ENCODE measurements around the gene IFFO2.

The IFFO2 gene

DNA sequence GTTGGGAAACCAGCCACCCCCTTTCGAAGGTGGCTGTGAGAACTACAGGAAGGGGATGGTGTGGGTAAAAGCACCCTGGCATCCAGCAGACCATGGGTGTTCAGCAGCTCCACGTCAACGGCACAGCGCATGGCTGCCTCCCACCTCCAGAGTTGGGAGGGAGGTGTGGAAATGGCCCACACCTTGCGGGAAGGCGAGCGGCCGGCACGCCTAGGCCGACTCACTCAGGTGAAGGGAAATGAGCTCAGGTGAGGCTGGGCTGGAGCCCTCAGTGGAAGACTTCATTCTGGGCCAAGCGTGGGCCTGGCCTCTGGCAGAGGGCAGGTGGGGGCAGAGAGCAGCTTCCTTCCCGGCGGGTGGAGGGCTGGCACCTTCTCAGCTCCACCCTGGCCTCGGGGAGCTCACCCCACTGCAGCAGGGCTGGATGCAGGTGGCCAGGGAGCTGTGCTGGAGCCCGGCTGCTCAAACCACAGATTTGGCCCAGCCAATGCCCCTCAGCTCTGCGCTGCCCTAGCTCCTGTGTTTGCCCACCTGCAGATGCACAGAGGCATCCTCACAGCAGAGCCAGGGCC lies 29.3 kb downstream of the IFFO2 start:
- peak overlapping the region; percentile 59 for H3K4ac ChIP-seq (ENCODE audit: low read depth, low read length)
- H4K12ac ChIP-seq (ENCODE audit: low read depth, low read length) = peak overlapping the region; percentile 37
- H3K36me3 ChIP-seq (ENCODE audit: control insufficient read depth in 1 of 2, insufficient read depth in 2 of 2, low read length in 2 of 2) = no peaks in the 10 kb centered on the region
- H4K91ac ChIP-seq (ENCODE audit: low read depth, low read length) = peak overlapping the region; percentile 97
- peaks cover 34 to 50% of the 10 kb centered on the region in 2 experiments for H3K4me1 ChIP-seq (ENCODE audit: control insufficient read depth in 1 of 2, insufficient read depth in 2 of 2, low read length in 2 of 2)
- H3K79me2 ChIP-seq (ENCODE audit: control insufficient read depth, insufficient read depth, low read length, poor library complexity) = peaks cover 18% of the 10 kb centered on the region
- peak overlapping the region; percentile 92 for H3K18ac ChIP-seq (ENCODE audit: low read length)
- peak overlapping the region; percentile 51 for H2AFZ ChIP-seq (ENCODE audit: insufficient read depth, low read length, poor library complexity)
- H3K4me3 ChIP-seq (ENCODE audit: low read depth, low read length) = no peak overlapping the region
- H4K8ac ChIP-seq (ENCODE audit: low read depth, low read length) = peak overlapping the region; percentile 86
- H2BK5ac ChIP-seq (ENCODE audit: low read depth, low read length, poor library complexity) = peak overlapping the region; percentile 53
- H3K79me1 ChIP-seq (ENCODE audit: low read length) = peaks cover 30% of the 10 kb centered on the region
- H3K27me3 ChIP-seq (ENCODE audit: insufficient read depth, low read length) = no peaks in the 10 kb centered on the region
- no peak overlapping the region for H3K9ac ChIP-seq (ENCODE audit: low read length)
- peak overlapping the region; percentile 88 for H3K14ac ChIP-seq (ENCODE audit: low read length)
- peak overlapping the region; percentile 85 for H2BK120ac ChIP-seq (ENCODE audit: insufficient read depth, low read length, poor library complexity)
- peaks cover 1% of the 10 kb centered on the region for H3K9me3 ChIP-seq (ENCODE audit: insufficient read depth, low read depth, low read length)
- H3K27ac ChIP-seq (ENCODE audit: low read depth, low read length) = peak overlapping the region; percentile 55
- no peak for DNase-seq
- H3K23ac ChIP-seq (ENCODE audit: low read length) = no peak overlapping the region
- WGBS (ENCODE audit: extremely low coverage, insufficient coverage, insufficient read length) = no CpG with 5 or more reads among the region's 16 CpGs
- H2AK5ac ChIP-seq (ENCODE audit: low read length) = peak overlapping the region; percentile 98
- H2BK12ac ChIP-seq (ENCODE audit: low read length) = peak overlapping the region; percentile 92
- H3K4me2 ChIP-seq (ENCODE audit: low read length) = no peak overlapping the region

GRCh38 chr1:18926315-18927081 lies 30.0 kb downstream of the IFFO2 start:
- Histone ChIP-seq H2AFZ (ENCODE audit: insufficient read depth, low read length, poor library complexity) (peak overlapping the region; percentile 51), H3K23ac (ENCODE audit: low read length) (no peak overlapping the region), H2BK5ac (ENCODE audit: low read depth, low read length, poor library complexity) (peak overlapping the region; percentile 65), H3K36me3 (ENCODE audit: control insufficient read depth in 1 of 2, insufficient read depth in 2 of 2, low read length in 2 of 2) (no peaks in the 10 kb centered on the region), H3K14ac (ENCODE audit: low read length) (peak overlapping the region; percentile 88), H3K79me2 (ENCODE audit: control insufficient read depth, insufficient read depth, low read length, poor library complexity) (peaks cover 16% of the 10 kb centered on the region), H3K4me1 (ENCODE audit: control insufficient read depth in 1 of 2, insufficient read depth in 2 of 2, low read length in 2 of 2) (peaks cover 41 to 57% of the 10 kb centered on the region in 2 experiments), H3K9ac (ENCODE audit: low read length) (no peak overlapping the region), H2BK12ac (ENCODE audit: low read length) (peak overlapping the region; percentile 92), H2BK120ac (ENCODE audit: insufficient read depth, low read length, poor library complexity) (peak overlapping the region; percentile 85), H3K9me3 (ENCODE audit: insufficient read depth, low read depth, low read length) (peaks cover 1% of the 10 kb centered on the region), H3K79me1 (ENCODE audit: low read length) (peaks cover 36% of the 10 kb centered on the region), H3K4me3 (ENCODE audit: low read depth, low read length) (no peak overlapping the region), H3K27me3 (ENCODE audit: insufficient read depth, low read length) (no peaks in the 10 kb centered on the region), H3K27ac (ENCODE audit: low read depth, low read length) (peak overlapping the region; percentile 77), H3K4ac (ENCODE audit: low read depth, low read length) (no peak overlapping the region), H4K91ac (ENCODE audit: low read depth, low read length) (peak overlapping the region; percentile 97), H2AK5ac (ENCODE audit: low read length) (peak overlapping the region; percentile 98), H4K8ac (ENCODE audit: low read depth, low read length) (peak overlapping the region; percentile 86), H3K4me2 (ENCODE audit: low read length) (peak overlapping the region; percentile 31), H3K18ac (ENCODE audit: low read length) (peak overlapping the region; percentile 92), H4K12ac (ENCODE audit: low read depth, low read length) (no peak overlapping the region)
- no CpG with 5 or more reads among the region's 13 CpGs for WGBS (ENCODE audit: extremely low coverage, insufficient coverage, insufficient read length)
- DNase-seq = peak; percentile 77 to 84

DNA sequence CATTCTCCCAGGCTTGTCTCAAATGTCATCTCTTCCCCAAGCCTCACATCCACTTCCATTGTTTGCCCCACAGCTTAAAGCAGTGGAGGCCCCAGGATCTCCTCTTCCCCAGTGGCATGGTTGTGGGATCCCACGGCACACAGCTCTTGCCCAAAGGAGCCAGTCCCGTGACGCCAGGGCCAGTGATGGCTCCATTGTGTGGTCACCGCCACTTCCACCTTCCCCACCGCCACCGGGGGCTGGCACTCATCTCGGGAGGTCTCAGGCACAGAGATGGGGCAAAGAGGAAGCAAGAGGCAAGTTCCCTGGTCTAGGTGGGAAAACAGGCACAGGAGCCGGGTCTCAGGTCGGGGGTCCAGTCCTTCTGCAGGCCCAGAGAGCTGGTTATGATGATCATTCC lies 31.2 kb downstream of the IFFO2 start:
- Histone ChIP-seq H3K79me2 (ENCODE audit: control insufficient read depth, insufficient read depth, low read length, poor library complexity) (peaks cover 18% of the 10 kb centered on the region), H3K4me2 (ENCODE audit: low read length) (no peak overlapping the region), H2BK5ac (ENCODE audit: low read depth, low read length, poor library complexity) (no peak overlapping the region), H4K91ac (ENCODE audit: low read depth, low read length) (no peak overlapping the region), H3K9me3 (ENCODE audit: insufficient read depth, low read depth, low read length) (peaks cover 1% of the 10 kb centered on the region), H3K4ac (ENCODE audit: low read depth, low read length) (no peak overlapping the region), H3K27ac (ENCODE audit: low read depth, low read length) (no peak overlapping the region), H2AFZ (ENCODE audit: insufficient read depth, low read length, poor library complexity) (no peak overlapping the region), H3K14ac (ENCODE audit: low read length) (no peak overlapping the region), H3K36me3 (ENCODE audit: control insufficient read depth in 1 of 2, insufficient read depth in 2 of 2, low read length in 2 of 2) (peaks cover 5 to 9% of the 10 kb centered on the region in 2 experiments), H3K79me1 (ENCODE audit: low read length) (peaks cover 39% of the 10 kb centered on the region), H3K18ac (ENCODE audit: low read length) (peak overlapping the region; percentile 50), H2AK5ac (ENCODE audit: low read length) (no peak overlapping the region), H4K8ac (ENCODE audit: low read depth, low read length) (no peak overlapping the region), H3K4me1 (ENCODE audit: control insufficient read depth in 1 of 2, insufficient read depth in 2 of 2, low read length in 2 of 2) (peaks cover 41 to 62% of the 10 kb centered on the region in 2 experiments), H3K9ac (ENCODE audit: low read length) (no peak overlapping the region), H2BK120ac (ENCODE audit: insufficient read depth, low read length, poor library complexity) (no peak overlapping the region), H4K12ac (ENCODE audit: low read depth, low read length) (no peak overlapping the region), H3K4me3 (ENCODE audit: low read depth, low read length) (no peak overlapping the region), H2BK12ac (ENCODE audit: low read length) (no peak overlapping the region), H3K23ac (ENCODE audit: low read length) (no peak overlapping the region), H3K27me3 (ENCODE audit: insufficient read depth, low read length) (no peaks in the 10 kb centered on the region)
- WGBS (ENCODE audit: extremely low coverage, insufficient coverage, insufficient read length) = no CpG with 5 or more reads among the region's 9 CpGs
- no peak for DNase-seq

DNA sequence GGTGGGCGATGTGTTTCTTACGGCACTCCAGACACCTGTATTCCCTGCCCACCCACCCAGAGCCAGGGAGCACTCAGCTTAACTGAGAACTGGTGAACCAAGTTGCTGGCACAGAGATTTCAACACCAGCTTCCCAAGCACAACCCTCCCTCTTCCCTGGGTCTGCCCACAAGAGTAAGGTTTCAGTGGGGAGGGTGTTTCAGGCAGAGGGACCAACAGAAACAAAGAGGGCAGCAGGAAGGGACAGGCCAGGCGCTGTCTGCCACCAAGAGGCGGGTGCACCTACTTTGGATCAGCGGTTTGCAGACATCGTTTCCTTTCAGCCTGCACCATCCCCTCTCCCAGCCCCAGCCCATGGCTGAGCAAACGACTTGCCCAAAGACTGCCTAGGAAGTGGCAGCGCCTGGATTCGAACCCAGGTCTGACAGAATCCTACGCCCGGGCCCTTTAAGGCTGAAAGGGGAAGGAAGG lies 32.2 kb downstream of the IFFO2 start:
- Histone ChIP-seq H3K9ac (ENCODE audit: low read length) (no peak overlapping the region), H3K4me2 (ENCODE audit: low read length) (no peak overlapping the region), H3K27me3 (ENCODE audit: insufficient read depth, low read length) (no peaks in the 10 kb centered on the region), H2AK5ac (ENCODE audit: low read length) (peak overlapping the region; percentile 76), H2BK120ac (ENCODE audit: insufficient read depth, low read length, poor library complexity) (no peak overlapping the region), H2BK12ac (ENCODE audit: low read length) (peak overlapping the region; percentile 52), H3K79me2 (ENCODE audit: control insufficient read depth, insufficient read depth, low read length, poor library complexity) (peaks cover 20% of the 10 kb centered on the region), H3K9me3 (ENCODE audit: insufficient read depth, low read depth, low read length) (peaks cover 1% of the 10 kb centered on the region), H4K8ac (ENCODE audit: low read depth, low read length) (peak overlapping the region; percentile 30), H3K4me1 (ENCODE audit: control insufficient read depth in 1 of 2, insufficient read depth in 2 of 2, low read length in 2 of 2) (peaks cover 46 to 58% of the 10 kb centered on the region in 2 experiments), H3K23ac (ENCODE audit: low read length) (no peak overlapping the region), H2BK5ac (ENCODE audit: low read depth, low read length, poor library complexity) (no peak overlapping the region), H3K36me3 (ENCODE audit: control insufficient read depth in 1 of 2, insufficient read depth in 2 of 2, low read length in 2 of 2) (peaks cover 5 to 9% of the 10 kb centered on the region in 2 experiments), H3K14ac (ENCODE audit: low read length) (peak overlapping the region; percentile 41), H2AFZ (ENCODE audit: insufficient read depth, low read length, poor library complexity) (peak overlapping the region; percentile 58), H3K79me1 (ENCODE audit: low read length) (peaks cover 43% of the 10 kb centered on the region), H3K18ac (ENCODE audit: low read length) (peak overlapping the region; percentile 67), H4K91ac (ENCODE audit: low read depth, low read length) (peak overlapping the region; percentile 48), H3K4me3 (ENCODE audit: low read depth, low read length) (no peak overlapping the region), H3K27ac (ENCODE audit: low read depth, low read length) (no peak overlapping the region), H4K12ac (ENCODE audit: low read depth, low read length) (no peak overlapping the region), H3K4ac (ENCODE audit: low read depth, low read length) (peak overlapping the region; percentile 39)
- DNase-seq = no peak
- WGBS (ENCODE audit: extremely low coverage, insufficient coverage, insufficient read length) = no CpG with 5 or more reads among the region's 11 CpGs

Measured in trophoblast cell (in vitro differentiated cells and primary cell).